ENCODE data around the gene EHHADH.

- TF ChIP-seq CTCF (IDR thresholded peaks at IDR 0.05) (peak; percentile 30 to 63 (median 46)), POLR2A (IDR thresholded peaks at IDR 0.05) (no peak)
These were observed 77.0 kb downstream of the EHHADH start for GRCh38 chr3:185176750-185177359.

All from thyroid gland (tissue), 4 donors.